Erythroblast (primary cell): ENCODE results near the gene GRK4.

ENCODE experiments used
- GATA1 ChIP-seq: IDR thresholded peaks from 2 replicates; pipeline ENCODE4 v1.6.1; 2011; ENCODE audit warnings: low read depth, mild to moderate bottlenecking, control low read depth, low read length, moderate library complexity
- POLR2A ChIP-seq: IDR thresholded peaks from 2 replicates; pipeline ENCODE4 v1.6.1; 2011; ENCODE audit warnings: mild to moderate bottlenecking, low read length

GRCh38 chr4:2954358-2955185 lies 8.8 kb upstream of the GRK4 start:
- TF ChIP-seq POLR2A, result no peak
- no peak for TF ChIP-seq GATA1
